GM21786 (cell line): ENCODE measurements around the gene TMEM258.

ENCODE experiments used
- ATAC-seq: cut with Tn5 transposase; IDR thresholded peaks from one replicate; pipeline ENCODE4 v1.9.1; 2021; ENCODE audit not compliant: unreplicated experiment

TMEM258 gene

DNA sequence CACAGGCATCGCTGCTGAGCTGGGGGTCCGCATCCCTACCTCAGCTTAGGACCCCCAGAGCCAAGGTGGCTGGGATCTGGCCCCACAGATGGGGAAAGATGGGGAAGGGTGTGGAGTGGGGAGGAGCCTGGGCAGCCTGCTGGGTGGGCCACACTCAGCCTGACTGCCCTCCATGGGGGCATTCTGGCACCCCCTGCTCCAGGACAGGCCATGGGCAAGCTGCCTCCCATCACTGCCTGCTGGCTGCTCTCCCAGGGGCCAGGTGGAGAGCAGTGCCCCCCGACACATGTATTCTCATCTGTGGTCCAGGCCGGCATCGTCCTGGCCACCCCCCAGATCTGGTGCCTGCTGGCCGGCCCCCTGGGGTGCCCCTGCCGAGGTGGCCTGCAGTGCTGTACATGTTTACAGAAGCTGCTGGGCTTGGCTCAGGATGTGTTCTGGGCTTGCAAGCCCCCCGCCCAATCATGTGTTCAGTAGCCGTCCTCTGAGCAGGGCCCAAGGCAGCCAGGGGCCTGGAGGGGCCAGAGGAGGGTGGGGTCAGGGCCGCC lies 47.7 kb downstream of the TMEM258 start:
- ATAC-seq, result no peak

DNA sequence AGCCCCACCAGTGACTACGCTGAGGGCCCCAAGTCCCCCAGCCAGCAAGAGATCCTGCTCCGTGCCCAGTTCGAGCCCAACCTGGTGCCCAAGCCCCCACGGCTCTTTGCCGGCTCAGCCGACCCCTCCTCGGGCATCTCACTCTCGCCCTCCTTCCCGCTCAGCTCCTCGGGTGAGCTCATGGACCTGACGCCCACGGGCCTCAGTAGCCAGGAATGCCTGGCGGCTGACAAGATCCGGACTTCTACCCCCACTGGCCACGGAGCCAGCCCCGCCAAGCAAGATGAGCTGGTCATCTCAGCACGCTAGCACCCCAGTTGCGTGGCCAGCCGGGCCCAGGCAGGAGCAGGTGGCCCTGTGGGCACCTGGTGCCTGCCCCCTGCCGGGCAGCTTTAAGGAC lies 48.2 kb downstream of the TMEM258 start:
- ATAC-seq, result no peak

GRCh38 chr11:61743486-61744095 lies 48.8 kb downstream of the TMEM258 start:
- no peak for ATAC-seq

- no peak for ATAC-seq
Measured at GRCh38 chr11:61742391-61742790, 50.0 kb downstream of the TMEM258 start.

DNA sequence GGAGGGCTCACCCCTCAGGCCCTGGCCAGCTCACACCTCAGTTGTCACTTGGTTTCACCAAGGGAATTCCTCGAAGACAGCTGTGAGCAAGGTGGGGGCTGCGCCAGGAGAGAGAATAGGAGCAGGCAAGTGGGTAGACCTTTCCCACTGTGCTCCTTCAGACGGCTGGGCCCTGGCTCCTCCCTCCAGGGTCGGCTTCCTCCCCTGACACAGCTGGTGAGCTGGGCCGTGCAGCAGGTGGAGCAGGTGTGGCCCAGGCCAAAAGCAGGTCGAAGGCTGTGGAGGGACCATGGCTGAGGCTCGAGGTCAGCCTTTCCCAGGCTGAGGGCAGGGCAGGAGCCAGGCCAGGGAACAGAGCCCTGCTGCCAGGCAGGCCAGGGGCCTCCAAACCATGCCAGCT lies 52.4 kb downstream of the TMEM258 start:
- ATAC-seq, result no peak

- no peak for ATAC-seq
Measured at GRCh38 chr11:61739413-61739812, 53.0 kb downstream of the TMEM258 start.
